ENCODE results near the gene HOXB8.
A peak's percentile ranks its signal among the peaks of the same experiment; 100 is the strongest.

HOXB8 gene

GRCh38 chr17:48636177-48637018 is 21.3 kb upstream of the HOXB8 start:
- peak; percentile 94 for ATAC-seq
- TF ChIP-seq PPARA (CRISPR knock-in tag; IDR thresholded peaks at IDR 0.05; ENCODE audit: borderline replicate concordance) (no peak), ISL1 (CRISPR knock-in tag; IDR thresholded peaks at IDR 0.05) (no peak), PATZ1 (CRISPR knock-in tag; IDR thresholded peaks at IDR 0.05; ENCODE audit: borderline replicate concordance) (no peak), ZC3H10 (CRISPR knock-in tag; IDR thresholded peaks at IDR 0.05) (no peak), ZFP30 (CRISPR knock-in tag; IDR thresholded peaks at IDR 0.05) (no peak), ZFP3 (CRISPR knock-in tag; IDR thresholded peaks at IDR 0.05) (no peak), RARB (CRISPR knock-in tag; IDR thresholded peaks at IDR 0.05) (no peak), CSRNP3 (CRISPR knock-in tag; IDR thresholded peaks at IDR 0.05) (no peak), BACH2 (CRISPR knock-in tag; IDR thresholded peaks at IDR 0.05; ENCODE audit: borderline replicate concordance) (no peak), ZNF565 (CRISPR knock-in tag; conservative IDR thresholded peaks at IDR 0.05; ENCODE audit: low read depth) (no peak), CSDC2 (CRISPR knock-in tag; IDR thresholded peaks at IDR 0.05) (no peak), GLIS3 (CRISPR knock-in tag; IDR thresholded peaks at IDR 0.05) (no peak), ARNTL (CRISPR knock-in tag; IDR thresholded peaks at IDR 0.05; ENCODE audit: borderline replicate concordance, low read depth) (no peak), TCF4 (CRISPR knock-in tag; IDR thresholded peaks at IDR 0.05; ENCODE audit: borderline replicate concordance) (no peak)
- TF ChIP-seq, protein P1, sequence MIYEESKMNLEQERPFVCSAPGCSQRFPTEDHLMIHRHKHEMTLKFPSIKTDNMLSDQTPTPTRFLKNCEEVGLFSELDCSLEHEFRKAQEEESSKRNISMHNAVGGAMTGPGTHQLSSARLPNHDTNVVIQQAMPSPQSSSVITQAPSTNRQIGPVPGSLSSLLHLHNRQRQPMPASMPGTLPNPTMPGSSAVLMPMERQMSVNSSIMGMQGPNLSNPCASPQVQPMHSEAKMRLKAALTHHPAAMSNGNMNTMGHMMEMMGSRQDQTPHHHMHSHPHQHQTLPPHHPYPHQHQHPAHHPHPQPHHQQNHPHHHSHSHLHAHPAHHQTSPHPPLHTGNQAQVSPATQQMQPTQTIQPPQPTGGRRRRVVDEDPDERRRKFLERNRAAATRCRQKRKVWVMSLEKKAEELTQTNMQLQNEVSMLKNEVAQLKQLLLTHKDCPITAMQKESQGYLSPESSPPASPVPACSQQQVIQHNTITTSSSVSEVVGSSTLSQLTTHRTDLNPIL (CRISPR knock-in tag; IDR thresholded peaks at IDR 0.05; ENCODE audit: low read depth) = no peak
- TF ChIP-seq, protein P2, sequence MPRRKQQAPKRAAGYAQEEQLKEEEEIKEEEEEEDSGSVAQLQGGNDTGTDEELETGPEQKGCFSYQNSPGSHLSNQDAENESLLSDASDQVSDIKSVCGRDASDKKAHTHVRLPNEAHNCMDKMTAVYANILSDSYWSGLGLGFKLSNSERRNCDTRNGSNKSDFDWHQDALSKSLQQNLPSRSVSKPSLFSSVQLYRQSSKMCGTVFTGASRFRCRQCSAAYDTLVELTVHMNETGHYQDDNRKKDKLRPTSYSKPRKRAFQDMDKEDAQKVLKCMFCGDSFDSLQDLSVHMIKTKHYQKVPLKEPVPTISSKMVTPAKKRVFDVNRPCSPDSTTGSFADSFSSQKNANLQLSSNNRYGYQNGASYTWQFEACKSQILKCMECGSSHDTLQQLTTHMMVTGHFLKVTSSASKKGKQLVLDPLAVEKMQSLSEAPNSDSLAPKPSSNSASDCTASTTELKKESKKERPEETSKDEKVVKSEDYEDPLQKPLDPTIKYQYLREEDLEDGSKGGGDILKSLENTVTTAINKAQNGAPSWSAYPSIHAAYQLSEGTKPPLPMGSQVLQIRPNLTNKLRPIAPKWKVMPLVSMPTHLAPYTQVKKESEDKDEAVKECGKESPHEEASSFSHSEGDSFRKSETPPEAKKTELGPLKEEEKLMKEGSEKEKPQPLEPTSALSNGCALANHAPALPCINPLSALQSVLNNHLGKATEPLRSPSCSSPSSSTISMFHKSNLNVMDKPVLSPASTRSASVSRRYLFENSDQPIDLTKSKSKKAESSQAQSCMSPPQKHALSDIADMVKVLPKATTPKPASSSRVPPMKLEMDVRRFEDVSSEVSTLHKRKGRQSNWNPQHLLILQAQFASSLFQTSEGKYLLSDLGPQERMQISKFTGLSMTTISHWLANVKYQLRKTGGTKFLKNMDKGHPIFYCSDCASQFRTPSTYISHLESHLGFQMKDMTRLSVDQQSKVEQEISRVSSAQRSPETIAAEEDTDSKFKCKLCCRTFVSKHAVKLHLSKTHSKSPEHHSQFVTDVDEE (CRISPR knock-in tag; IDR thresholded peaks at IDR 0.05) = no peak

DNA sequence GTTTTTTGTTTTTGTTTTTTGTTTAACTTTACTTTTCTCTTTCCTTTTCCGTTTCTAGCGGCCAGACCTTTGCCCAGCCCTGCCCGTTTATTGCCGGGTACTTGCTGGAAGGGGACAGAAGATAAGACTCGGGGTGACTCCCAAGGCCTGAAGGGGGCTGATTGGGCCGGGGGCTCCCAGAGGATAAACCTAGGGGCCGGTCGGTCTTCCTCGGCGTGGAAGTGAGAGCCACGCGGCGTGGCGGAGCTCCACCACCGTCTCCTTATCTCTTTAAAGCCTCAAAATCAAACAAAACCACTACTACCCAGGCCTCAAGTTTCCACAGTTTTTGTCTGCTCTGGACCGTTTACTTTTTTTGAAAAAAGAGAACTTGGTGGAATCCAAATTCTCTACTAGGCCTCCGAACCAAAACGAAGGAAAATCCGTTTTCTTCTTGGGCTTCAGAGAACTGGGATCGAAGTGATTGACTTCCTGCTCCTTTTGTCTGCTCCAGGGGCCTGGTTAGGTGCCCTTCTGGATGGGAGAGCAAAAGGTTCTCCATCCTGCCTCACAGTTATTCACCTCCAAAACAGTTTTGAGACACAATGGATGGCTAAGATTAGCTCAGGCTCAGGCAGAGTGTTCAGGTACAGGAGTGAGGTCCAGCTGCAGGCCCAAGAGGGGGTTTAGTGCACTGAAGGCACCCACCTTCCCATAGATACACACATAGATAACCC is 19.6 kb upstream of the HOXB8 start:
- no peak for ATAC-seq
- TF ChIP-seq ARNTL (CRISPR knock-in tag; IDR thresholded peaks at IDR 0.05; ENCODE audit: borderline replicate concordance, low read depth) = no peak
- TF ChIP-seq ZNF8 (CRISPR knock-in tag; IDR thresholded peaks at IDR 0.05) = no peak
- no peak for TF ChIP-seq PATZ1 (CRISPR knock-in tag; IDR thresholded peaks at IDR 0.05; ENCODE audit: borderline replicate concordance)
- no peak for TF ChIP-seq CSRNP3 (CRISPR knock-in tag; IDR thresholded peaks at IDR 0.05)
- no peak for TF ChIP-seq GLIS3 (CRISPR knock-in tag; IDR thresholded peaks at IDR 0.05)
- no peak for TF ChIP-seq CSDC2 (CRISPR knock-in tag; IDR thresholded peaks at IDR 0.05)
- TF ChIP-seq TCF4 (CRISPR knock-in tag; IDR thresholded peaks at IDR 0.05; ENCODE audit: borderline replicate concordance) = no peak
- TF ChIP-seq RARB (CRISPR knock-in tag; IDR thresholded peaks at IDR 0.05) = no peak
- no peak for TF ChIP-seq BACH2 (CRISPR knock-in tag; IDR thresholded peaks at IDR 0.05; ENCODE audit: borderline replicate concordance)

All from SK-N-SH treated with all-trans-retinoic acid at 6 μM for 48 hours (cell line).